Fibroblast of skin of left quadriceps (primary cell): ENCODE results near the gene NOVA2.

Experiments used
- DNase-seq, 2 experiments: peaks; one replicate each; pipeline ENCODE4 v3.0.0-alpha.2; 2013; ENCODE audit warnings: low read depth in 2 of 2

NOVA2 gene, protein sequence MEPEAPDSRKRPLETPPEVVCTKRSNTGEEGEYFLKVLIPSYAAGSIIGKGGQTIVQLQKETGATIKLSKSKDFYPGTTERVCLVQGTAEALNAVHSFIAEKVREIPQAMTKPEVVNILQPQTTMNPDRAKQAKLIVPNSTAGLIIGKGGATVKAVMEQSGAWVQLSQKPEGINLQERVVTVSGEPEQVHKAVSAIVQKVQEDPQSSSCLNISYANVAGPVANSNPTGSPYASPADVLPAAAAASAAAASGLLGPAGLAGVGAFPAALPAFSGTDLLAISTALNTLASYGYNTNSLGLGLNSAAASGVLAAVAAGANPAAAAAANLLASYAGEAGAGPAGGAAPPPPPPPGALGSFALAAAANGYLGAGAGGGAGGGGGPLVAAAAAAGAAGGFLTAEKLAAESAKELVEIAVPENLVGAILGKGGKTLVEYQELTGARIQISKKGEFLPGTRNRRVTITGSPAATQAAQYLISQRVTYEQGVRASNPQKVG

DNA sequence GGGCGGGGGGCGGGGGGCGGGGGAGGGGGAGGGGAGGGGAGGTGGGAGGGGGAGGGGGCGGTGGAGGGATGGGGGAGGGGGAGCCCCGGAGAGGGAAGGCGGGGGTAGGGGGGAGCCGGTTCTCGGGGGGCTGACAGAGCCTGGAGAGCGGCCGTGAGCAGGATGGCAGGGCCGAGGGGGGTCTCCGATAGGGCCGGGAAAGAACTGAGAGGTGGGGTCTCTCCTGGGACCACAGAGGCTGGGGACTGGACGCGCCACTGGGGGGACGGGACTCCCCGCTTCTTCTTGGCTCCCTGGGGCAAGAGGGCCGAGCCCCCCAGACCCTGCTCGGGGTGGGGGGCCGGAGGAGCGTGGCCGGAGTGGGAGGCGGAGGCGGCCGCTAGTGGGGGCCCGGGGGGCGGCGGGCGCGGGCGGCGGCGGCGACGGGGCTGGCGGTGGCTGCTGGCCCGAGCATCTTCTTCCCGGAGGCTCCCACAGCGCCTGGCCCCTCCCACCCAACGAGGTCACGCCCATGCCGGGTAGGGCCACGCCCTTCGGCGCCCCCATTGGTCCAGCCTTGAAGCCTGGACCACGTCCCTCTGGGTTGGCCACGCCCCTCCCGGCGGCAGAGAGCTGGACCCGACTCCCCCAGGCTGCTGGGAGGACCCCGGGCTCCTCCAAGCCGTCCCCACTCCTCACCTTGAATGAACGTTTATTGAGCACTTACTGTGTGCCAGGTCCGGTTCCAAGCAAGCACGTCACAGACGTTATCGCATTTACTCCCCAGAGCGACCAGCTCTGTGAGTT is at the start of gene NOVA2:
TSS of gene NOVA2 (minus strand) at position 313 of the 786 bp plus-strand sequence. CDS start 514 bp downstream, outside the sequence.
- DNase-seq: peak; percentile 11 to 15

- no peak for DNase-seq
Measured at GRCh38 chr19:46023311-46023779, 49.7 kb upstream of the NOVA2 start.

DNA sequence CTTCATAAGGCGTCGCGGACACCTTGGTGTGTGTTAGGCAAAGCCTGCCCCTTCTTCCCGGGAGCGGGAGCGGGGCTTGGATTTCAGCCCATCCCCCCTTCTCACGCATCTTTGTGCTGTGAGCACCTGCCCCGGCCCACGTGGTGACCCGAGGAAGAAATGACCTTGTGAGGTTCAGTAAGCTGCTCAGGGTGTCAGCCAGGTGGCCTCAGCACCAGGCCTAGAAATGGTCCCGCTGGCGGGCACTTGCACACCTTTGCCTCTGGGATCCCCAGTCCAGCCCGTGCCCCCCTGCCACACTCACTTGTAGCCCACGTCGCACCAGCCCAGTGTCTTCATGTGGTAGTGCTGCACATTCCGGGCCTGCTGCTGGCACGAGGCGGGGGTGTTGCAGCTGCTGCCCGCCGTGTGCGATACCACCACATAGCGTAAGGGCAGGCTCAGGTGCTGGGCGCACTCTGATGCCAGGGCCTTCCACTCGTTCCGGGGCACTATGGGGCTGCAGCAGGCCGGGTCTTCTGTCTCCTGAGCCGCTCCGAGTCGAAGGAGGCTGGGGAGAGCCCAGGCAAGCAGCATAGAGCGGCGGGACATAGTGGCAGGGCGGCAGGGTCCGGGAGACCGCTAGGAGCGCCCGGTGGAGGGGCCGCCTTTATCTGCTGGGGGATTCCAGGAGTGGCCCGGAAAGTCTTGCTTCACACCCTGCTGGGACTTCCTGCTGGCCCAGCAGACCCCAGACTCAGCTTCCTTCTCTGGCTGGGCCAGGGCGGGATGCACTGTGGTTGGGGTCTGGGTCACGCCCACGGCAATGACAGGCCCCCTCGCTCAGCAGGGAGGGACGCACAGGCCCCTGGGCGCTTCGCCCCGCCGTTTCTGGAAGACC is 49.0 kb upstream of the NOVA2 start, which contains the start of gene PGLYRP1:
TSS of gene PGLYRP1 (minus strand) at position 623 of the 880 bp plus-strand sequence. CDS start at position 591, 32 bp downstream.
- DNase-seq: no peak

DNA sequence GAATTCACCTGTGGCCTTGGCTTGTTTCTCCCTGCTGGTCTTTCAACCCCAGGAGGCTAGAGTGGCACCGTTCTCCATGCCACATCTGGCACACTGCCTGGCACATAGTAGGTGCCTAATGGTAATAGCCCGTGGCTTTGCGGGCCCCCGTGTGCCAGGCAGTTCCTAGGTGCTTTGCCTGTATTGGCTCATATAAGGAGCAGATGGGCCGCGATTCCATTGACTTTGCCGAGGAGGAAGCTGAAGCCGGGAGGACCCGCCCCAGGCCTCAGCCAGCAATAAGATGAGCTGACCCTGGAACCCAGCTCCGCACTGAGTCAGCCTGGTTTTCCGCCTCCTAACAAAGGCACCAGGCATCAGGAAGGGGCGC is 48.4 kb upstream of the NOVA2 start:
- no peak for DNase-seq

DNA sequence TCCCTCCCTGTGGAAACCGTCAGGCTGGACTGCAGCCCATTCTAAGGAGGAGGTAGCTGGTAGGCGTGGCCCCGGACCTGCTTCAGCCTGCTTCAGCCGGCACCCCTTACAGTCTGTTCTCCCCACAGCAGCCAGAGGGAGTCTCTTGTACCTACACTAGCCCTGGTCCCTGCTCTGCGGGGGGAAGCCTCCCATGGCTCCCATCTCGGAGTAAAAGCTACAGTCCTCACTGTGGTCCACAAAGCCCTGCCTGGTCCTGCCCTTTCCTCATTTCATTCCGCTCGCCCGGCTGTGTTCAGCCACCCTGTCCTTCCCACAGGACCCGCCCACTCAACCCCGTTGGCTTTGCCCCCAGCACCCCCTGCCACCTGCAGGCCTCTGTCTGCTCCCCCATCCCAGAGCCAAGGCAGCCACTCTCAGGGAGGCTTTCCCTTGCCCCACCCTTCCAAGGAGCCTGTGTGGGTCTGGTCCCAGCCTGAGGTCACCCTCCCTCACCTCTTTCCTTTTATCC is 47.9 kb upstream of the NOVA2 start:
- DNase-seq: no peak

- DNase-seq: no peak
Measured at GRCh38 chr19:46020819-46021125, 47.1 kb upstream of the NOVA2 start.

- DNase-seq: no peak
Measured at GRCh38 chr19:46019270-46019669, 45.6 kb upstream of the NOVA2 start.

DNA sequence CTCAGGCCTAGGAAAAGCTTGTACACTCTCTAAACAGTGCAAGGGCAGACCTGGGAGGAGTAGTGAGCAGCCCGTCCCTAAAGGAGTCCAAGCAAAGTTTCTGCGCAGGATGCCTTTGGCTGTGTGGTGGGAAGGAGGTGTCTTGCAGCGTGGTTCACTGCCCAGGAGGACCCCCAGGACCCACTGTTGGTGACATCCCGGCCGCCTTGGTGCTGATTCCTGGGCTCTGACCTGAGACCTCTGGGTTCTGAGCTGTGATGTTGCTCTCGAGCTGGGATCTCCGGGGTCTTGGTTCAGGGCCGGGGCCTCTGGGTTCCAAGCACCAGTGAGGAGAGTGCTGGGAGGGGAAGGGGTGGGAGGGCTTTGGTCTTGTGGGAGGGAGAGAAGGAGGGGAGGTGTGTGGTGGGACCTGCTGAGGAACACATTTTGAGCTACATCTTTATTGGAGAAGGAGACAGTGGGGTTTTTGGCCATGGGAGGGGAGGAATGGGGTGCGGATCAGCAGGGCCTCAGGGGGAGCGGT is 45.1 kb upstream of the NOVA2 start:
- DNase-seq: no peak

- DNase-seq: no peak
Measured at GRCh38 chr19:46017874-46018675, 44.4 kb upstream of the NOVA2 start.

- no peak for DNase-seq
Measured at GRCh38 chr19:46017095-46017429, 43.4 kb upstream of the NOVA2 start.

DNA sequence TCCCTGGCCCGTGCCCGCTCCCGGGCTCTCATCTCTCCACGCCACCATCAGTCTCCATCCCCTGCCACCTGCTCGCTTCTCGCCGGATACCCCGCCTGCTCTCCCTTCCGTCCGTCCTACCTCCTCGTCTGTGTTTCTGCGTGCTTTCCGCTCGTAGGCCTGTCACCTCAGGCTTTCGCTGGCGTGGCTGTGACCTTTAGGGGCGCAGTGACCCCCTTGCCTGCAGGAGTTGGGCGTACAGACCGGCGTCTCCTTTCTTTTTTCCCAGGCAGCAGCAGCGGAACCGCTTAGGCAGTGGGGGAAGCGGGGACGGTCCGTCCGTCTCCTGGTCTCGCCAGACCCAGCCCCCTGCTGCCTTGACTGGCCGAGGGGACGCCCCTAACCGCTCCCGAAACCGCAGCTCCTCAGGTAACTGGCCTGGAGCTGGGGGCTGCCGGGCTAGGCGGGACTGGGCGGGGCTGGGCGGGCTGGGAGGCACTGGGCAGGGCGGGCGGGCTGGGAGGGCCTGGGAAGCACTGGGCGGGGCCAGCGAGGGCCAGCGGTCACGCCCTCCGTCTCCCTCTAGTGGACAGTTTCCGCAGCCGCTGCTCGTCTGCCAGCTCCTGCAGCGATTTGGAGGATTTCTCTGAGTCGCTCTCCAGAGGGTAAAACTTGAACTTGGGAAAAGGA is 42.9 kb upstream of the NOVA2 start:
- peak; percentile 32 to 37 for DNase-seq

DNA sequence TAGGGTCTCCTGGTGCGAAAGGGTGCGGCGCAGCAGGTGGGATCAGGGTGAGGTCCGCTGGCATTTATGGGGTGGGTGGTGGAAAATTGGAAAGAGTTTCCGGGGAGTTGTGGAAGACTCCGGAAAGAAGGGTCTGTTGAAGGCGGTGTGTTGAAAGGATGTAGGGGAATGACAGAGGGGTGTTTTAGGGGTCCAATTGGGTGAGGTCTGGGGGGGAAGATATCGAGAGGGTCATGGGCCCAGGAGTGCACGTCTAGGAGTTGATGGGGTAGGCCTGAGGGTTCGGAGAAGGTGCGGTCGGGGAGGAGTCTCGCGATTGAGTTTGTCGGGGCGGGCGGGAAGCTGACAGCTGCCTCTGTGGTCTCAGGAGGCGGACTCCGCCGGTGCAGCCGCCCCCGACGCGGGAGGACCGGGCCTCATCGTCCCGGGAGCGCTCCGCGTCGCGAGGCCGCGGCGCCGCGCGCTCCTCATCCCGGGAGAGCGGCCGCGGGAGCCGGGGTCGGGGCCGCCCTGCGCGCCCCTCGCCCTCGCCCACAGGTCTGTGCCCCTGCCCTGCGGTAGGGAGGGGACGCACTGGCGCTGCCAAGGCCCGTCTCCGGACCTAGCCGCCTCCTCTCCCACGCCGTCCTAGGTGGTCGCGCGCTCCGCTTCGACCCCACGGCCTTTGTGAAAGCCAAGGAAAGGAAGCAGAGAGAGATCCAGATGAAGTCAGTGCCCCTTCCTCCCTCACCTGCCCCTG is 42.2 kb upstream of the NOVA2 start:
- DNase-seq: no peak

- no peak for DNase-seq
Measured at GRCh38 chr19:46014941-46015686, 41.4 kb upstream of the NOVA2 start.

- no peak for DNase-seq
Measured at GRCh38 chr19:46014534-46014933, 40.9 kb upstream of the NOVA2 start.

DNA sequence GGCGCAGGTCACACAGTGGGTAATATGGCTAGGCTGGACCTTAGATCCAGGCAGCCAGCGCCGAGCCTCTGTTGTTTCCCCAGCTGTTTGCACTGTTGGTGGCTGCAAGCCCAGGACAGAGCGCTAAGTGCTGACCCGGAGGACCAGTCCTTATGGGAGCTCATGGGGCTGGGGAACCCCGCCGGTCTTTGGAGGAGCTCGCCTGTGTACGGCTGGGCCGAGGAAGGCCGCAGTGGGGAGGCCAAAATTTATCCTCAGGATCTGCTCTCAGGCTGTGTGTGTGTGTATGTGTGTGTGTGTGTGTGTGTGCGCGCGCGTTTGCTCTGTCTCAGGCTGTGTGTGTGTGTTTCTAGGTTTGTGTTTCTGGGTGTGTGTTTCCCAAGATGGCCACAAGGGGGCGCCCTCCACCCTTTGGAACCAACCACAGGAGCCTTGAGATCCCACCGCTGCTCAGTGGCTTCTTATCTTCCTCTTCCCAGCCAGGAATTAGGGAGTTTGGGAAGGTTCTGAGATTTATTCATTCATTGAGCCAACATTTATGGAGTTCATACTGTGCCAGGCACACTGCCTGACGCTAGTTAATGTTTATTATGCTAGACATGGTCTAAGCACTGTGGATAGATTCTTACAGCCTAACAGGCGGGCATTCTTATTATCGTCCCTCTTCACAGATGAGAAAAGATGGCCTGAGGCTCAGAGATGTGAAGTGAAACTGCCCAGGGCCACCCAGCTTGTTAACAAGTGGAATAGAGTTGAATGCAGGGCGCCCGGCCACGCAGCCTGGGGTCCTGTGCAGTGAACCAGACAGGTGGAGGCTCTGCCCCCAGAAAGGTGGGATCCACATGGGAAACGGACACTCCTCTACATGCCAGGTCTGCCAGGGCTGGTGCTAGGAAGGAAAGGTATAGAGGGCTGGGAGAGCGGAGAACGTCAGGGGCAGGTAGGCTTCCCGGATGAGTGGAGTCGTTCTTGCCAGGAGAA is 36.2 kb upstream of the NOVA2 start:
- DNase-seq: peak; percentile 22 to 30

GRCh38 chr19:46006411-46006810 is 32.7 kb upstream of the NOVA2 start:
- DNase-seq: no peak

- no peak for DNase-seq
Measured at GRCh38 chr19:46002678-46003275, 29.1 kb upstream of the NOVA2 start.
